Suppressor macrophage (primary cell): ENCODE measurements around the gene AP5S1.
"Not testable (repeated sequence)": the region's sequence is repeated elsewhere in the genome, so short reads cannot be mapped to it uniquely, and the experiment has no call there.

Source experiments
- DNase-seq, 4 experiments: peaks; one replicate each; pipeline ENCODE4 v3.0.0-alpha.2; 2020 to 2022

AP5S1 gene

DNA sequence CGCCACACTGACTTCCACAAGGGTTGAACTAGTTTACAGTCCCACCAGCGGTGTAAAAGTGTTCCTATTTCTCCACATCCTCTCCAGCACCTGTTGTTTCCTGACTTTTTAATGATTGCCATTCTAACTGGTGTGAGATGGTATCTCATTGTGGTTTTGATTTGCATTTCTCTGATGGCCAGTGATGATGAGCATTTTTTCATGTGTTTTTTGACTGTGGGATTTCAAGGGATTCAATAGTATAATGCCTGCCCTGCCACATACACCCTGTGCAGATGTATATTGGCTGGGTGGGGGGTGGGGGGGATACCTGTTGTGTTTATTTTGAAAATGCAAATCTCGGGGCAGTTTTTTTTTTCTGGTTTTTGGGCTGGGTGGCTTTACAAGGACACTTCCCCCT is 26.2 kb upstream of the AP5S1 start:
- DNase-seq, result not testable (repeated sequence)

- DNase-seq, result no peak
These were observed 25.5 kb upstream of the AP5S1 start for GRCh38 chr20:3794701-3795420.

DNA sequence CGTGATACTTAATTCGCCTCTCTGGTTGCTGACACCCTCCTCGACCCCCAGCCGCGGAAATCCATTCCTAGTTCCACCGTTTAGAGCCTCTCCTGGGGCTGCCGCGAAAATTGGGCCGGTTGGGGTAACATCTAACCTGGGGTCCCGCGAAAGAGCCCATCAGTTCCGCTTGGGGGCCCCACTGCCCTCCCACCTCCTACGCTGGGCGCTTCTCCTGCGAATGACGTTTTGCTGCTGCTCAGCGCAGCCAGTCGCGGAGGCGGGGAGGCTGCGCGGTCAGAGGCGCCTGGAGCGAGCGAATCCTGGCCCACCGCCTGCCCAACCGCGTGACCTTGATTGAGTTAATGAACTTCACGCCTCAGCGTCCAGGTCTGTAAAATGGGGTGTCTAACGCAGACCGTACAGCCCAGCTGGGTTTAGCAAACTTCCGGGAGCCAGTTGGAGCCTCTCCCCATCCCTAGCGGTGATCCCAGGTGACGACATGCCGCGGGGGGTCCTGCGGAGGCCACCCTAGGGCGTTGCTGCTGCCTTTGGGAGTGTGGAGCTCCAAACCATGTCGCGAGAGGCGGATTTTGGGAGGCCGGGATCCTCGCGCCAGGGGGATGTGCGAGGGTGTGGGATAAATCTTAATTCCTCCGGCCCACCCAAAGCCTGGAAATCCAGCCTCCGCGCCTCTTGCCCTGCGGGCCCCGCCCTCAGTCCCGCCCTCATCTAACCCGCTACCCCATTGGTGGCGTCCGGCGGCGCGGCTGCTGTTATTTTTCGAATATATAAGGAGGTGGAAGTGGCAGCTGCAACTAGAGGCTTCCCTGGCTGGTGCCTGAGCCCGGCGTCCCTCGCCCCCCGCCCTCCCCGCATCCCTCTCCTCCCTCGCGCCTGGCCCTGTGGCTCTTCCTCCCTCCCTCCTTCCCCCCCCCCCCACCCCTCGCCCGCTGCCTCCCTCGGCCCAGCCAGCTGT is 24.6 kb upstream of the AP5S1 start, which contains the start of gene CDC25B:
Gene CDC25B, plus strand, starts transcription at position 800 of the 958 bp plus-strand sequence. CDS start 222 bp downstream, outside the sequence.
- peak; percentile 91 to 95 (median 93) for DNase-seq

DNA sequence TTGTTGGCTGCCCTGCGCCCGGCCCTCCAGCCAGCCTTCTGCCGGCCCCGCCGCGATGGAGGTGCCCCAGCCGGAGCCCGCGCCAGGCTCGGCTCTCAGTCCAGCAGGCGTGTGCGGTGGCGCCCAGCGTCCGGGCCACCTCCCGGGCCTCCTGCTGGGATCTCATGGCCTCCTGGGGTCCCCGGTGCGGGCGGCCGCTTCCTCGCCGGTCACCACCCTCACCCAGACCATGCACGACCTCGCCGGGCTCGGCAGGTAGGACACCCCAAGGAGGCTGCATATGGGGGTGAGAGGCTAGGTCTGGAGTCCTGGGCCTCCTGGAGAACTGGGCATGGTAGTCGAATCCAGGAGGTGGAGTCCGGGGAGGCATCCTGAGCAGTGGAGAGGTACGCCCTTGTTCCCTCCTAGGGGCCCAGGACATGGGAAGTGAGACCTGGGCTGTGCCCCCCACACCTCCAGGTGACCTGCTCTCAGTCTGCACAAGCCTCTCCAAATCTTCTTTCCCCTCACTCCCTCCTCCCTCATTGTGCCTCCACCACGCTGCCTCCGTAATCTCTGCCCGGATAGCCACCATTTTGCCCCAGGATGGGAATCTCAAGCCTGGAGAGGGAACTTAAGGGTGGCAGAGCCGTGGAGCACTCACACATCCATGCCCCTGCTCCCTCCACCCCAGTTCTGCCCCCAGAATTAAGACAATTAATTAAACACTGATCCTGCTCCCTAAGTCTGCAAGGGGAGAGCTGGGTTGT is 23.7 kb upstream of the AP5S1 start:
- no peak for DNase-seq

- no peak for DNase-seq
These were observed 23.2 kb upstream of the AP5S1 start for GRCh38 chr20:3797226-3797545.

DNA sequence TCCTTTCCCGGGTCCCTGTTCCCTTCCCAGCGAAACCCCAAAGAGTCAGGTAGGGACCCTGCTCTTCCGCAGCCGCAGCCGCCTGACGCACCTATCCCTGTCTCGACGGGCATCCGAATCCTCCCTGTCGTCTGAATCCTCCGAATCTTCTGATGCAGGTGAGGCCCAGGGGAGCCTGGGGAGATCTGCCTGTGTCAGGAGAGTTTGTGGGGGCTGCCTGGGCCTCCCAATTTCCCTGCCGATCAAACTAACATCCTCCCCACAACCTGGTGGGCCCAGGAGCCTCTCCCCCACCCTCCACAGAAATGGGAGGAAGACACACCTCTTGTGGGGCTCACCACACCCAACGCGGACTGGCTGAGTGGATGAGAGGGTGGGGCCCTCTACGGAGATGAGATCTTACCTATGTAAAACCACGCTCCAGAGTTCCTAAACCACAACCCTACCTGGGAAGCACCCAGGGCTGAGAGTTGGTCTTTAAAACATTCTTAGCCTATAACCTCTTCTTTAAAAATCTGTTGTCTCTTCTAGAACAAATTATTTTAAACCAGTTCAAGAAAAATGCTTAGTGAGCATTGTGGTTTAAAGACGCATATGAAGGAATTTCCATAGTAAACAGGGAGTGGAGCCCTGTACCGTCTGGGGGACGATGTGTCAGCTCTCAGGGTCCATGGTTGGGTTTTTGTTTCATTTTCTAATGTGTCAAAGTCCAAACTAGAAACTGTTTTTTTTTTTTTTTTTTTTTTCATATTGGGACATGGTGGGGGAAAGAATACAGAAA is 22.6 kb upstream of the AP5S1 start:
- no peak for DNase-seq

GRCh38 chr20:3798373-3798768 is 22.0 kb upstream of the AP5S1 start:
- no peak for DNase-seq

- DNase-seq, result no peak
These were observed 21.5 kb upstream of the AP5S1 start for GRCh38 chr20:3798908-3799248.

- no peak for DNase-seq
These were observed 20.0 kb upstream of the AP5S1 start for GRCh38 chr20:3800256-3800877.

- DNase-seq, result no peak
These were observed 19.5 kb upstream of the AP5S1 start for GRCh38 chr20:3800878-3801260.

DNA sequence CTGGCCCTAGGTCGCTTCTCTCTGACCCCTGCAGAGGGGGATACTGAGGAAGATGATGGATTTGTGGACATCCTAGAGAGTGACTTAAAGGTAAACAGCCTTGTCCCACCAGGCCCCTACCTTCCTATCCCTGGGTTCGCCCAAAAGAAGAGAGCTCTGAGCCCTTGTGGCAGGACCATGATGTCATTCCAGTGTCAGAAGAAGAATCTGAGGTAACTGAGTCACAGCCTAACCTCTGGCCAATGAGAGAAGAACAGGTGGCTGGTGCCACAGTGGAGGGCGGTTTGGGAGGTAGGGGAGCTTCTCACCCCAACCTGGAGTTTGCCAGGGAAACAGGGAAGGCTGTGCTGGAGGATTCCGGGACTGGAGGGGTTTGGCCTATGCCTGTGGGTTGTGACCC is 19.0 kb upstream of the AP5S1 start:
- no peak for DNase-seq

- DNase-seq, result no peak
These were observed 18.5 kb upstream of the AP5S1 start for GRCh38 chr20:3801846-3802245.

DNA sequence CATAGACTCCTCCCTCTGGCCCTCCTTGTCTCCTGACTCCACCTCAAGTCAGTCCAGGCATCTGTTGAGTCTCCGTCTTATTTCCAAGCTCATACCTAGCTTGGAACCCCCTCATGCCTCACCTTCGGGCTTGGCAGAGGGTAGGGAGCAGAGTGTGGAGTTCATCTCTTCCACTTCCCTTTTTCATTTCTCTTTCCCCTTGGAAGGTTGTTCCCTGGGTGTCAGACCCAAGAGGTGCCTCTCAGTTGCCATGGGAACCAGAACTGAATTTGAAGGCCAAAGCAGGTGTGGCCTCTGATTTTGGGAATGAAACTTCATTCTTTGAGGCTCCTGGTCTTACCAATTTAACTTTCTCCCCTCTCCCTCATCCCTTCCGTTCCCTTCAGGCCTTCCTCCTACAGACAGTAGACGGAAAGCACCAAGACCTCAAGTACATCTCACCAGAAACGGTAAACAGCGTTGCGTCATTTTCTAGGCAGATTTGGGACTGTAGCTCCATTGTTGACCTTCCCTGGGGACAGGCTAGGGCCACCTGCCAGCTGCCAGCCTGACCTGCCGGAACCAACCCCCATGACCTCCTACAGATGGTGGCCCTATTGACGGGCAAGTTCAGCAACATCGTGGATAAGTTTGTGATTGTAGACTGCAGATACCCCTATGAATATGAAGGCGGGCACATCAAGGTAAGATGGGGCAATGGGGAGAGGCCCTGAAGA is 17.7 kb upstream of the AP5S1 start:
- no peak for DNase-seq

DNA sequence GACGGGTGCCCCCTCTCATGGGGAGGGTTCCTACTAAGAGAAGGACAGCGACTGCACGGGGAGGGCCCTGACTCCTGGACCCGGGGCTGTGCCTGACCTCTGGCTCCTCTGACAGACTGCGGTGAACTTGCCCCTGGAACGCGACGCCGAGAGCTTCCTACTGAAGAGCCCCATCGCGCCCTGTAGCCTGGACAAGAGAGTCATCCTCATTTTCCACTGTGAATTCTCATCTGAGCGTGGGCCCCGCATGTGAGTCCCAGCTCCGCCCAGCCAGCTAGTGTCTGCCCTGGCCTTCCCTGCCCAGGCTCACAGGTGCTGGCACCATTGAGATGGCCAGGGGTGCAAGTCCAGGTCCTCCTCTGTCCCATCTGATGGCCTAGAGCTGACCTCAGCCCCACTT is 17.1 kb upstream of the AP5S1 start:
- no peak for DNase-seq

DNA sequence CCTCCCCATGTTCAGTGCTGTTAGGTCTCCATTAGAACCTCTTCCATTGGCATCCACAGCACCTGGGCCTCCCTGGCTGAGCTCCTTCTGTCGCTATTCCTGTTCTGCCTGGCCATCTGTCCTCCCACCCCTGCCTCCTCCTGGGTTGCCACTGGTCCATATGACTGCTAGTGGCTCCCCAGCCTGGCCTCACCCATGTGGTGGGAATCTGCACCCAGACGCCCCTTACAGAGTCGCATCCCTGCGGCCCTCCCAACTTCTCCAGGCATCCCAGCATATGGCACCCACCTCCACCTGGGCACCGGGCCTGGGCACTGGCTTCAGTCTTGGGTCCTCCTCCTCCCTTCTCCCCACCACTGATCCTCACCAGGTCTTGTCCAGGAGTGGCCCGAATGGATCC is 16.5 kb upstream of the AP5S1 start:
- DNase-seq, result no peak

GRCh38 chr20:3804254-3804751 is 16.0 kb upstream of the AP5S1 start:
- DNase-seq, result no peak

DNA sequence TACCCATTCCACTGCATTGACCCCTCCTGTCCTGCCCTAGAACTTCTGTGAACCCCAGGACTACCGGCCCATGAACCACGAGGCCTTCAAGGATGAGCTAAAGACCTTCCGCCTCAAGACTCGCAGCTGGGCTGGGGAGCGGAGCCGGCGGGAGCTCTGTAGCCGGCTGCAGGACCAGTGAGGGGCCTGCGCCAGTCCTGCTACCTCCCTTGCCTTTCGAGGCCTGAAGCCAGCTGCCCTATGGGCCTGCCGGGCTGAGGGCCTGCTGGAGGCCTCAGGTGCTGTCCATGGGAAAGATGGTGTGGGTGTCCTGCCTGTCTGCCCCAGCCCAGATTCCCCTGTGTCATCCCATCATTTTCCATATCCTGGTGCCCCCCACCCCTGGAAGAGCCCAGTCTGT is 15.6 kb upstream of the AP5S1 start:
- DNase-seq, result no peak

DNA sequence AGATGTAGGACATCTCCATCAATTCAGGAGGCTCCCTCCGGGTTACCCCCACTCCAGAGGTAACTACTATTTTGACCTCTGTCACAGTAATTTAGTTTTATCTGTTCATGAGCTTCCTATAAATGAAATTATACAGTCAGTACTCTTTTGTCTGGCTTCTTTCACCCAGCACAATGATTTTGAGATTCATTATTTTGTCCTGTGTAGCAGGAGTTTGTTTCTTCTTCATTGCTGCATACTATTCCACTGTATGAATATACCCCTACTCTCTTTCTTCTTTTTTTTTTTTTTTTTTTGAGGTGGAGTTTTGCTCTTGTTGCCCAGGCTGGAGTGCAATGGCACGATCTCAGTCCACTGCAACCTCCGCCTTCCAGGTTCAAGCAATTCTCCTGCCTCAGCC is 11.8 kb upstream of the AP5S1 start:
- no peak for DNase-seq

DNA sequence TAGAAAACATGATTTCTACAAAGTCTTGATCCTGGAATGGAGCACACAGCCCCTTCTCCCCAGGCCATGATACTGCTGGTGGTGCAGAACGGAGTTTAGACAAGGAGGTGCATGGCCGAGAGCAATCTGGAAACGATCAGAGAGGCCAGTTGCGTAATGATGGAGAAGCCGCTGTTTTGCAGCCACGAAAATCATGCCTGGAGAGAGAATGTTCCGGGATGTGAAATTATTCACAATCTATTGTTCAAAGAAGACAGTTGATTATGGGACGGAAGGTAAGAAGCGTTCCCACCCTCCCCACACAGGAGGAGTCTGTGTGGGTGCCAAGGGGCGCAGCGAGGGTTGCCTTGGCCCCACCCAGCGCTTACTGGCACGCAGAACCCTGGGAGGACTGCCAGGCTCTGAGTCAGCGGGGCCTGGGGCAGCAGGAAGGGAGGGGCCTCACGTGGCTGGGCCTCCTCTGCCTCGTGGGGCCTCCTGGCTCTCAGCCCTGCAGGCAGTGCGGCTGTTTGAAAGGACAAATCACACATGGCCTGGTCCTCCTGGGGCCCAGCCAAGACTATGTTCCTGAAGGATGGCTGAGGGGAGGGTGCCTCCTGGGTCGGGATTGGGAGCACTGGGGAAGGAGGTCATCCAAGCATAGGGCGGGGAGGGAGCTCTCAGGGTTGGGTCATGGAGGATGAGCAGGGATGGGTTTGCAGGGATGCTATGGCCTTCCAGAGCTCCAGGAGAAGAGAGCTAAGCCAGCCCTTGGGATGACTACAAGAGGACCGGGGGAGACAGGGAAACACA is 8.7 kb upstream of the AP5S1 start:
- DNase-seq, result peak; percentile 97 to 98 (median 97)

DNA sequence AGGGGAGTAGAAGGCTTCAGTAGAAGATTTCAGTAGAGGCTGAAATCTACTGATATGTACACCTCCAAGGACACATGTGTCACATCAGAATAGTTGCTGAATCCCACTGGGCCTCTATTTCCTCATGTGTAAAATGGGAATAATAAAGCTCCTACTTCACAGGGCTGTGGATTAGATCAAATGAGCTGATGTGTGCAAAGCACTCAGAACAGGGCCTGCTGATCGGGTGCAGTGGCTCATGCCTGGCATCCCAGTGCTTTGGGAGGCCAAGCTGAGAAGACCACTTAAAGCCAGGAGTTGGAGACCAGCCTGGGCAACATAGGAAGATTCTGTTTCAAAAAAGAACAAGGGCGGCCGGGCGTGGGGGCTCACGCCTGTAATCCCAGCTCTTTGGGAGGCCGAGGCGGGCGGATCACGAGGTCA is 8.1 kb upstream of the AP5S1 start:
- no peak for DNase-seq
